ENCODE data around the gene LCAT.

The LCAT gene

DNA sequence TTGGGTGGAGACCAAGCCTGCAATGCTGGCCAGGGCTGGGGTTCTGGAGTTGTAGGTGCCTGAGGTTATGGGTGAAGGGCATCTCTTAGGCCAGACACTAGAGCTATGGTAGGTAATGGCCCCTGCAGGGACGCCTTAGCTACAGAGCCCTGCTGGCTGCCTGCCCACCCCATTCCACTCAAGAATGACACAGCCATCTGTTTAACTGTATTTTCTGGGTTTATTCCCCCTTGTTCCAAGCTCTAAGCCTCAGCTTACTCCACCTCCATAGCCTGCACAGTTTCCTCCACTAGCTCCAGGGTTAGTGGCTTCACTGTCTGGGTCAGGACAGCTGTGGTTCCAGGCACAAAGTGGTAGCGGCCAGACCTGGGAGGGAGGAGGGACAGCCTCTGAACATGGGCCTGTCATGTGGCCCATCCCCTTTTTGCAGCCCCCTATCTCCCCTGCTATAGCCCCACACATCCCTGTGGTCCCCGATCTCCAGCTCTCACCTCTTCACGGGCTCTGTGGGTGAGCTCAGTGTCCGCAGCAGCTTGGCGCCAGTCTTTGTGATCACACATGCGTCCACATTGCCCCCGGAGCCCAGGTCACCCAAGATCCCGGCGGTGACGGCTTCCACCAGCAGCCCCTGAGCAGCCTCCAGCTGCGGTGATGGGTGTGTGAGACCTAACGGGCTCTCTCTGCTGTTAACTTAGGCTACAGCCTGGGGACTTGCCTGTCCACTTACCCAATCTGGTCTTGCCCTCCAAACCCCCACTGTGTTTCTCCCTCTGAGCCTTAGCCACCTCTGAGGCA lies 9.4 kb downstream of the LCAT start:
- Mint-ChIP-seq H3K27ac (peak overlapping the region; percentile 11), H3K4me1 (ENCODE audit: low read depth) (peaks cover 24% of the 10 kb centered on the region), H3K4me3 (peak overlapping the region; percentile 96), H3K9me3 (no peaks in the 10 kb centered on the region), H3K36me3 (ENCODE audit: low read depth) (peaks cover 39% of the 10 kb centered on the region), H3K27me3 (ENCODE audit: low read depth) (no peaks in the 10 kb centered on the region)

DNA sequence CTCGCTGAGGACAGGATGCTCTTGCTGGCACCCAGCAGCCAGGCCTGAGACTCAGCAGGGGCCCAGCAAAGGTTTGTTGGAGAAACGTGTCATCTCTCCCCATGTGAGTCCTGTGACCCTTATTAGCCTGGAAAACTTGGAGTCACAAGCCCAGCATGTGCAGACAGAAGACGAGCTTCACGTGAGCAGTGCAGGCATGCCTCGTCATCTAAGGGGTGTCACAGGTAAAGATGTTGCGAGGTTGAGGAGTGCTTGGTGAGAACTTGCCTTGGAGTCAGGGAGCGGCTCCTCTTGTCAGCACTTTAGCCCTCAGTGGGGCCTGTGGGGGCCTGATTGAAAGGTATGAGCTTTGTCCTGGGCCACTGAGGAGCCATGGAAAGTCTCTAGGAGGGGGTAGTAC lies 10.1 kb downstream of the LCAT start:
- Mint-ChIP-seq H3K4me1 (ENCODE audit: low read depth) (peaks cover 24% of the 10 kb centered on the region), H3K4me3 (peak overlapping the region; percentile 15), H3K9me3 (no peaks in the 10 kb centered on the region), H3K27me3 (ENCODE audit: low read depth) (no peaks in the 10 kb centered on the region), H3K36me3 (ENCODE audit: low read depth) (peaks cover 39% of the 10 kb centered on the region), H3K27ac (no peak overlapping the region)

DNA sequence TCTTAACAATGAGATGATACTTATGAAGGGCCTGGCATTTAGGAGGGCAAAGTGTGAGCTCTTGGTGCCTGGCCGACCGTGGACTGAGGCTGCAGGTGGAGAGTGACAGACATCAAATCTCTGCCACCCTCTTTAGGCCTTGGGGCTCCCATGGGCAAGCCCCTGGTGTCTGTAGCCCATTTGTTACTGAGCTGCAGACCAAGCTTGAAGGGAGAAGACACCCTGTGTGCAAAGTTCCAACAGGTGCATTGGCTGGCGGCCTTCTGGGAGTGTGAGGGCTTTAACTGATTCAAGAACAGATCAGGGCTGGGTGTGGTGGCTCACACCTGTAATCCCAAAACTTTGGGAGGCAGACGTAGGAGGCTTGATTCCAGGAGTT lies 11.5 kb downstream of the LCAT start:
- Mint-ChIP-seq H3K9me3 (no peaks in the 10 kb centered on the region), H3K27ac (no peak overlapping the region), H3K36me3 (ENCODE audit: low read depth) (peaks cover 41% of the 10 kb centered on the region), H3K4me3 (no peak overlapping the region), H3K27me3 (ENCODE audit: low read depth) (no peaks in the 10 kb centered on the region), H3K4me1 (ENCODE audit: low read depth) (peaks cover 23% of the 10 kb centered on the region)

- H3K36me3 Mint-ChIP-seq (ENCODE audit: low read depth) = peaks cover 41% of the 10 kb centered on the region
- no peaks in the 10 kb centered on the region for H3K9me3 Mint-ChIP-seq
- peaks cover 18% of the 10 kb centered on the region for H3K4me1 Mint-ChIP-seq (ENCODE audit: low read depth)
- H3K27ac Mint-ChIP-seq = peak within 1 kb of the TSS; percentile 20
- H3K27me3 Mint-ChIP-seq (ENCODE audit: low read depth) = no peaks in the 10 kb centered on the region
- H3K4me3 Mint-ChIP-seq = no peak within 1 kb of the TSS
Measured at GRCh38 chr16:67931712-67932461, 12.0 kb downstream of the LCAT start, which contains the start of gene CTRL. TSS of gene CTRL (minus strand) at chr16:67931862. CDS start at chr16:67931852, 10 bp downstream.

GRCh38 chr16:67930678-67931211 lies 13.2 kb downstream of the LCAT start:
- H3K27ac Mint-ChIP-seq = no peak overlapping the region
- no peaks in the 10 kb centered on the region for H3K27me3 Mint-ChIP-seq (ENCODE audit: low read depth)
- H3K36me3 Mint-ChIP-seq (ENCODE audit: low read depth) = peaks cover 38% of the 10 kb centered on the region
- H3K4me1 Mint-ChIP-seq (ENCODE audit: low read depth) = peaks cover 17% of the 10 kb centered on the region
- no peak overlapping the region for H3K4me3 Mint-ChIP-seq
- no peaks in the 10 kb centered on the region for H3K9me3 Mint-ChIP-seq

DNA sequence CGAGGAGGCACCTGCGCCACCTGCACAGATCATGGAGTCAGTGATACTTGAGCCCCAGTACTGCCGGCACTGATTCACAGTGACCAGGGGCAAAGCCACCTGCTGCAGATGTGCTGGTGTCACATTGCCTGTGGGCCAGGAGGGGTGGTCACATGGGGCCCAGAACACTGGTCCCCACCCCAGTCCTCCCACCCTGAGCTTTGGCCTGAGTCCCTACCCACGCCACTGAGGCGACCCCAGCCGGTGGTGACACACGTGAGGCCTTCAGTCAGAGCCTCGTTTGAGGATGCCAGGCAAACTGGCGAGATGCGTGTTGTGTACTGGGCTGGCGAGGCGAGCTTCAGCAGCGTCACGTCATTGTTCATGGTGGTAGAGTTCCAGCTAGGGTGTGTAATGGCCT lies 13.7 kb downstream of the LCAT start:
- H3K27me3 Mint-ChIP-seq (ENCODE audit: low read depth) = no peaks in the 10 kb centered on the region
- peaks cover 32% of the 10 kb centered on the region for H3K36me3 Mint-ChIP-seq (ENCODE audit: low read depth)
- no peak overlapping the region for H3K27ac Mint-ChIP-seq
- H3K9me3 Mint-ChIP-seq = no peaks in the 10 kb centered on the region
- H3K4me3 Mint-ChIP-seq = no peak overlapping the region
- H3K4me1 Mint-ChIP-seq (ENCODE audit: low read depth) = peaks cover 13% of the 10 kb centered on the region

DNA sequence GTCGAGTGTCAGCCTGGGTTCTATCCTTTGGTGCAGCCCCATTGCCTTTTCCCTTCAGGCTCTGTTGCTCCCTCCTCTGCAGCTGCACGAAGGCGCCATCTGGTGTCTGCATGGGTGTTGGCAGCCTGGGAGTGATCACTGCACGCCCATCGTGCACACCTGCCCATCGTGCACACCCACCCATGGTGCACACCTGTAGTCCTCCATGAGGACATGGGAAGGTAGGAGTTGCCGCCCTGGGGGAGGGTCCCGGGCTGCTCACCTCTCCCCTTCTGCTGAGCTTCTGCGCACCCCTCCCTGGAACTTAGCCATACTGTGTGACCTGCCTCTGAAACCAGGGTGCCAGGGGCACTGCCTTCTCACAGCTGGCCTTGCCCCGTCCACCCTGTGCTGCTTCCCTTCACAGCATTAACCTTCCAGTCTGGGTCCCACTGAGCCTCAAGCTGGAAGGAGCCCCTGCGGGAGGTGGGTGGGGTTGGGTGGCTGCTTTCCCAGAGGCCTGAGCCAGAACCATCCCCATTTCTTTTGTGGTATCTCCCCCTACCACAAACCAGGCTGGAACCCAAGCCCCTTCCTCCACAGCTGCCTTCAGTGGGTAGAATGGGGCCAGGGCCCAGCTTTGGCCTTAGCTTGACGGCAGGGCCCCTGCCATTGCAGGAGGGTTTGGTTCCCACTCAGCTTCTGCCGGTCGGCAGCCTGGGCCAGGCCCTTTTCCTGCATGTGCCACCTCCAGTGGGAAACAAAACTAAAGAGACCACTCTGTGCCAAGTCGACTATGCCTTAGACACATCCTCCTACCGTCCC lies 15.2 kb downstream of the LCAT start:
- Mint-ChIP-seq H3K9me3 (no peaks in the 10 kb centered on the region), H3K27me3 (ENCODE audit: low read depth) (no peaks in the 10 kb centered on the region), H3K4me1 (ENCODE audit: low read depth) (peaks cover 3% of the 10 kb centered on the region), H3K4me3 (no peak overlapping the region), H3K27ac (no peak overlapping the region), H3K36me3 (ENCODE audit: low read depth) (peaks cover 18% of the 10 kb centered on the region)

GRCh38 chr16:67928147-67928546 lies 15.8 kb downstream of the LCAT start:
- Mint-ChIP-seq H3K9me3 (no peaks in the 10 kb centered on the region), H3K4me3 (no peak overlapping the region), H3K36me3 (ENCODE audit: low read depth) (peaks cover 16% of the 10 kb centered on the region), H3K4me1 (ENCODE audit: low read depth) (no peaks in the 10 kb centered on the region), H3K27me3 (ENCODE audit: low read depth) (no peaks in the 10 kb centered on the region), H3K27ac (no peak overlapping the region)

GRCh38 chr16:67927131-67927941 lies 16.6 kb downstream of the LCAT start:
- peaks cover 14% of the 10 kb centered on the region for H3K36me3 Mint-ChIP-seq (ENCODE audit: low read depth)
- H3K27me3 Mint-ChIP-seq (ENCODE audit: low read depth) = no peaks in the 10 kb centered on the region
- H3K27ac Mint-ChIP-seq = no peak overlapping the region
- peaks cover under 1% of the 10 kb centered on the region for H3K4me1 Mint-ChIP-seq (ENCODE audit: low read depth)
- H3K9me3 Mint-ChIP-seq = no peaks in the 10 kb centered on the region
- H3K4me3 Mint-ChIP-seq = no peak overlapping the region

DNA sequence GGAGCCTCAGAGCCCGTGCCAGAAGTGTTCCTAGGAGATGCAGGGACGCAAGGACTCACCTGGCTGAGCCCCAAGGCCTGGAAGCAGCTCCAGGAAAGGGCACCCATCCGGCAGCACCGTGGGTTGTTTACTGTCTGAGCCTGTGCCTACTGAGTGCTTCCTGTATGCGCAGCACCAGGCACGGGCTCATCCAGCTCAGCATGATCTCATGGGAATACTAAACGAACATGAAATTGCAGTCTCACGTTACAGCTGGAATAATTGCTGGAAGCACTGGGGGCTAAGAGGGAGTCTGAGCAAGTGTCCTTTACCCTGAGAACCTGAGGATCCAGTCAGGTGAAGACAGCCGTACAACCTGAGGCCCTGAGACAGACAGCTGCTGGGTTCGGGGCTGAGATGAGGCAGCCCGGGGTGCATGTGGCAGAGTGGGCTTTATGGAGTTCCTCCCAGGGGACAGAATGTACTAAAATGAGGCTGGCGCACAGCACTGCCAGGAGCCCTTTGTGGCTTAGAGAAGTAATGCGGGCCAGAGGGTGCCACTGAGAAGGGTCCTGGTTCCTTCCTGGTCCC lies 17.7 kb downstream of the LCAT start:
- Mint-ChIP-seq H3K4me1 (ENCODE audit: low read depth) (peaks cover 7% of the 10 kb centered on the region), H3K36me3 (ENCODE audit: low read depth) (peaks cover 8% of the 10 kb centered on the region), H3K27me3 (ENCODE audit: low read depth) (no peaks in the 10 kb centered on the region), H3K27ac (no peak overlapping the region), H3K4me3 (no peak overlapping the region), H3K9me3 (no peaks in the 10 kb centered on the region)

- no peak overlapping the region for H3K4me3 Mint-ChIP-seq
- no peaks in the 10 kb centered on the region for H3K27me3 Mint-ChIP-seq (ENCODE audit: low read depth)
- no peak overlapping the region for H3K27ac Mint-ChIP-seq
- H3K9me3 Mint-ChIP-seq = no peaks in the 10 kb centered on the region
- peaks cover 2% of the 10 kb centered on the region for H3K36me3 Mint-ChIP-seq (ENCODE audit: low read depth)
- peaks cover 7% of the 10 kb centered on the region for H3K4me1 Mint-ChIP-seq (ENCODE audit: low read depth)
Measured at GRCh38 chr16:67924140-67924906, 19.6 kb downstream of the LCAT start.

DNA sequence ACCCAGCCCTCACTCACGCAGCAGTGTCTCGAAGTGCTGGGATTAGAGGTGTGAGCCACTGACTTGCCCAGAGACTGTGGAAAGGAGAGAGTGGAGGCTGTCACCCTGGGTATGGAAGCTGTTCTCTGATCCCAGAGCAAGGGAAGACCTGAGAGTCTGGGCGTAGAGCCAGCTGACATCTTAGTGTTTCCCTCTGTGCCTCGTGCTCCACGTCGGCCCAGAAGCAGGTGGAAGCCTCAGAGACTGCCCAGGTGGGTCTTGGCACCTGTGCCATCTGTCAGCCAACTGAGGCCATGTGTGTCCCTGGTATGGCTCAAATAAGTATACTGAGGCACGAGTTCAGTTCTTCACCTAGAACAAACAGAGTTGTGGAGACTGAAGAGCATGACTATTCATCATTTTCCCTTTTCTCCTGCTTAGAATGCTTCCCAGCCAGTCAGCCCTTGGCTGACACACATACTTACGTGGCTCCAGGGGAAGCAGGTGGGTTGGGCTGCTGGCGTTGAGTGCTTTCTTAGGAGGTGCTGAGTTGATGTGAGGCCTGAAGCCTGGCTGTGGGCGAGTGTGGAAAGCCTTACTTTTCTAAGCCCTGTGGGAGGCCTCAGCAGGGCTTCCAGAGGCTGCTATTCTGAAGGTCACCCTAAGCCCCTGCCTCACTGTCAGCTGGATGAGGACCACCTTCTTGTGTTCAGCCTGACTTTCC lies 20.4 kb downstream of the LCAT start:
- H3K4me1 Mint-ChIP-seq (ENCODE audit: low read depth) = peaks cover 7% of the 10 kb centered on the region
- peaks cover 2% of the 10 kb centered on the region for H3K36me3 Mint-ChIP-seq (ENCODE audit: low read depth)
- H3K27ac Mint-ChIP-seq = no peak overlapping the region
- no peak overlapping the region for H3K4me3 Mint-ChIP-seq
- H3K27me3 Mint-ChIP-seq (ENCODE audit: low read depth) = no peaks in the 10 kb centered on the region
- no peaks in the 10 kb centered on the region for H3K9me3 Mint-ChIP-seq
